ENCODE data around the gene HAUS5. TPM values are rescaled to one million over a fixed set of nuclear protein-coding genes. Genes with fewer than 3 reads are reported as not detected.
"Not testable (repeated sequence)": the region's sequence is repeated elsewhere in the genome, so short reads cannot be mapped to it uniquely, and the experiment has no call there.

HAUS5 gene
- total and polyA plus RNA-seq, 4 donors: 5.1 to 26.0 (median 16.9) TPM

- no peaks in the 10 kb centered on the region for H3K27me3 ChIP-seq (ENCODE audit: control insufficient read depth, insufficient read depth, low read length)
- no peak overlapping the region for H3K27ac ChIP-seq (ENCODE audit: low read depth, low read length)
- WGBS (ENCODE audit: insufficient coverage): 71% methylated on average over 6 of the region's 7 CpGs
- peak in 1 of 6 donors; percentile 32 for DNase-seq (ENCODE audit: low read depth in 4 of 6, low spot score in 6 of 6)
- H3K36me3 ChIP-seq (ENCODE audit: control insufficient read depth, insufficient read depth, low read length): no peaks in the 10 kb centered on the region
- no peak overlapping the region for H3K4me3 ChIP-seq (ENCODE audit: low read depth, low read length)
- peaks cover 7% of the 10 kb centered on the region for H3K9me3 ChIP-seq (ENCODE audit: control insufficient read depth, insufficient read depth, low read length)
- H3K4me1 ChIP-seq (ENCODE audit: control insufficient read depth, insufficient read depth, low read length): no peaks in the 10 kb centered on the region
These were observed 33.8 kb upstream of the HAUS5 start for GRCh38 chr19:35578707-35579106.

- Histone ChIP-seq H3K4me1 (ENCODE audit: control insufficient read depth, insufficient read depth, low read length) (no peaks in the 10 kb centered on the region), H3K9me3 (ENCODE audit: control insufficient read depth, insufficient read depth, low read length) (no peaks in the 10 kb centered on the region), H3K4me3 (ENCODE audit: low read depth, low read length) (no peak overlapping the region), H3K27ac (ENCODE audit: low read depth, low read length) (no peak overlapping the region), H3K36me3 (ENCODE audit: control insufficient read depth, insufficient read depth, low read length) (no peaks in the 10 kb centered on the region), H3K27me3 (ENCODE audit: control insufficient read depth, insufficient read depth, low read length) (no peaks in the 10 kb centered on the region)
- WGBS (ENCODE audit: insufficient coverage): no CpG with 5 or more reads among the region's 1 CpG
- DNase-seq (ENCODE audit: low read depth in 4 of 6, low spot score in 6 of 6): no peak
These were observed 29.8 kb upstream of the HAUS5 start for GRCh38 chr19:35582760-35583159.

- no peaks in the 10 kb centered on the region for H3K27me3 ChIP-seq (ENCODE audit: control insufficient read depth, insufficient read depth, low read length)
- H3K27ac ChIP-seq (ENCODE audit: low read depth, low read length): no peak within 1 kb of the TSS
- H3K4me1 ChIP-seq (ENCODE audit: control insufficient read depth, insufficient read depth, low read length): no peaks in the 10 kb centered on the region
- H3K9me3 ChIP-seq (ENCODE audit: control insufficient read depth, insufficient read depth, low read length): no peaks in the 10 kb centered on the region
- WGBS (ENCODE audit: insufficient coverage): 43% methylated on average over 5 of the region's 16 CpGs
- H3K36me3 ChIP-seq (ENCODE audit: control insufficient read depth, insufficient read depth, low read length): no peaks in the 10 kb centered on the region
- H3K4me3 ChIP-seq (ENCODE audit: low read depth, low read length): no peak within 1 kb of the TSS
- DNase-seq (ENCODE audit: low read depth in 4 of 6, low spot score in 6 of 6): peak in 1 of 6 donors; percentile 15
These were observed 26.7 kb upstream of the HAUS5 start, which contains the start of gene PMIS2 for GRCh38 chr19:35585848-35586247. Gene PMIS2, plus strand, starts transcription at chr19:35586173. Its CDS starts 87 bp downstream, at chr19:35586260.

- DNase-seq (ENCODE audit: low read depth in 4 of 6, low spot score in 6 of 6): no peak
- no peaks in the 10 kb centered on the region for H3K36me3 ChIP-seq (ENCODE audit: control insufficient read depth, insufficient read depth, low read length)
- no peak overlapping the region for H3K4me3 ChIP-seq (ENCODE audit: low read depth, low read length)
- no CpG with 5 or more reads among the region's 1 CpG for WGBS (ENCODE audit: insufficient coverage)
- no peaks in the 10 kb centered on the region for H3K4me1 ChIP-seq (ENCODE audit: control insufficient read depth, insufficient read depth, low read length)
- no peaks in the 10 kb centered on the region for H3K9me3 ChIP-seq (ENCODE audit: control insufficient read depth, insufficient read depth, low read length)
- H3K27ac ChIP-seq (ENCODE audit: low read depth, low read length): no peak overlapping the region
- no peaks in the 10 kb centered on the region for H3K27me3 ChIP-seq (ENCODE audit: control insufficient read depth, insufficient read depth, low read length)
These were observed 25.2 kb upstream of the HAUS5 start for GRCh38 chr19:35587321-35587720.

GRCh38 chr19:35590875-35591274 lies 21.7 kb upstream of the HAUS5 start:
- no peaks in the 10 kb centered on the region for H3K4me1 ChIP-seq (ENCODE audit: control insufficient read depth, insufficient read depth, low read length)
- no peak overlapping the region for H3K27ac ChIP-seq (ENCODE audit: low read depth, low read length)
- no peak overlapping the region for H3K4me3 ChIP-seq (ENCODE audit: low read depth, low read length)
- H3K27me3 ChIP-seq (ENCODE audit: control insufficient read depth, insufficient read depth, low read length): no peaks in the 10 kb centered on the region
- no peaks in the 10 kb centered on the region for H3K36me3 ChIP-seq (ENCODE audit: control insufficient read depth, insufficient read depth, low read length)
- no peak for DNase-seq (ENCODE audit: low read depth in 4 of 6, low spot score in 6 of 6)
- H3K9me3 ChIP-seq (ENCODE audit: control insufficient read depth, insufficient read depth, low read length): no peaks in the 10 kb centered on the region
- 60% methylated on average over 1 of the region's 3 CpGs for WGBS (ENCODE audit: insufficient coverage)

GRCh38 chr19:35592226-35592625 lies 20.3 kb upstream of the HAUS5 start:
- WGBS (ENCODE audit: insufficient coverage): 18% methylated on average over 5 of the region's 8 CpGs
- Histone ChIP-seq H3K27me3 (ENCODE audit: control insufficient read depth, insufficient read depth, low read length) (no peaks in the 10 kb centered on the region), H3K9me3 (ENCODE audit: control insufficient read depth, insufficient read depth, low read length) (no peaks in the 10 kb centered on the region), H3K4me3 (ENCODE audit: low read depth, low read length) (no peak overlapping the region), H3K36me3 (ENCODE audit: control insufficient read depth, insufficient read depth, low read length) (no peaks in the 10 kb centered on the region), H3K4me1 (ENCODE audit: control insufficient read depth, insufficient read depth, low read length) (no peaks in the 10 kb centered on the region), H3K27ac (ENCODE audit: low read depth, low read length) (no peak overlapping the region)
- DNase-seq (ENCODE audit: low read depth in 4 of 6, low spot score in 6 of 6): peak in 2 of 6 donors; percentile 26 to 47

- H3K4me3 ChIP-seq (ENCODE audit: low read depth, low read length); H3K9me3 ChIP-seq (ENCODE audit: control insufficient read depth, insufficient read depth, low read length); H3K27me3 ChIP-seq (ENCODE audit: control insufficient read depth, insufficient read depth, low read length); H3K27ac ChIP-seq (ENCODE audit: low read depth, low read length); DNase-seq (ENCODE audit: low read depth in 4 of 6, low spot score in 6 of 6); H3K4me1 ChIP-seq (ENCODE audit: control insufficient read depth, insufficient read depth, low read length); H3K36me3 ChIP-seq (ENCODE audit: control insufficient read depth, insufficient read depth, low read length): not testable (repeated sequence)
- WGBS (ENCODE audit: insufficient coverage): 79% methylated on average over 2 of the region's 3 CpGs
These were observed 17.5 kb upstream of the HAUS5 start for GRCh38 chr19:35595026-35595425.

GRCh38 chr19:35595928-35596327 lies 16.6 kb upstream of the HAUS5 start:
- Histone ChIP-seq H3K9me3 (ENCODE audit: control insufficient read depth, insufficient read depth, low read length) (no peaks in the 10 kb centered on the region), H3K4me3 (ENCODE audit: low read depth, low read length) (no peak overlapping the region), H3K27me3 (ENCODE audit: control insufficient read depth, insufficient read depth, low read length) (no peaks in the 10 kb centered on the region), H3K27ac (ENCODE audit: low read depth, low read length) (no peak overlapping the region), H3K4me1 (ENCODE audit: control insufficient read depth, insufficient read depth, low read length) (no peaks in the 10 kb centered on the region), H3K36me3 (ENCODE audit: control insufficient read depth, insufficient read depth, low read length) (no peaks in the 10 kb centered on the region)
- DNase-seq (ENCODE audit: low read depth in 4 of 6, low spot score in 6 of 6): no peak
- no CpG with 5 or more reads among the region's 1 CpG for WGBS (ENCODE audit: insufficient coverage)

- no peak for DNase-seq (ENCODE audit: low read depth in 4 of 6, low spot score in 6 of 6)
- Histone ChIP-seq H3K36me3 (ENCODE audit: control insufficient read depth, insufficient read depth, low read length) (no peaks in the 10 kb centered on the region), H3K27me3 (ENCODE audit: control insufficient read depth, insufficient read depth, low read length) (peaks cover 2% of the 10 kb centered on the region), H3K4me1 (ENCODE audit: control insufficient read depth, insufficient read depth, low read length) (no peaks in the 10 kb centered on the region), H3K27ac (ENCODE audit: low read depth, low read length) (no peak overlapping the region), H3K9me3 (ENCODE audit: control insufficient read depth, insufficient read depth, low read length) (no peaks in the 10 kb centered on the region), H3K4me3 (ENCODE audit: low read depth, low read length) (no peak overlapping the region)
- 70% methylated on average over 4 of the region's 4 CpGs for WGBS (ENCODE audit: insufficient coverage)
These were observed 16.1 kb upstream of the HAUS5 start for GRCh38 chr19:35596366-35596999.

- Histone ChIP-seq H3K27ac (ENCODE audit: low read depth, low read length) (no peak overlapping the region), H3K36me3 (ENCODE audit: control insufficient read depth, insufficient read depth, low read length) (no peaks in the 10 kb centered on the region), H3K4me1 (ENCODE audit: control insufficient read depth, insufficient read depth, low read length) (no peaks in the 10 kb centered on the region), H3K27me3 (ENCODE audit: control insufficient read depth, insufficient read depth, low read length) (peaks cover 2% of the 10 kb centered on the region), H3K4me3 (ENCODE audit: low read depth, low read length) (no peak overlapping the region), H3K9me3 (ENCODE audit: control insufficient read depth, insufficient read depth, low read length) (no peaks in the 10 kb centered on the region)
- DNase-seq (ENCODE audit: low read depth in 4 of 6, low spot score in 6 of 6): no peak
- WGBS (ENCODE audit: insufficient coverage): 83% methylated on average over 1 of the region's 3 CpGs
These were observed 10.6 kb upstream of the HAUS5 start for GRCh38 chr19:35601971-35602370.
